ENCODE measurements around the gene MXD4.

GRCh38 chr4:2259036-2259540, 2.8 kb downstream of the MXD4 start:
- TF ChIP-seq YY1 (IDR thresholded peaks at IDR 0.05; ENCODE audit: low read depth): no peak
- TF ChIP-seq NFIC (IDR thresholded peaks at IDR 0.05): no peak
- no peak for TF ChIP-seq RAD21 (IDR thresholded peaks at IDR 0.05; ENCODE audit: low read depth)
- no peak for TF ChIP-seq EP300 (IDR thresholded peaks at IDR 0.05; ENCODE audit: borderline replicate concordance)
- no peak for TF ChIP-seq USF1 (IDR thresholded peaks at IDR 0.05)
- no peak for TF ChIP-seq MAX (IDR thresholded peaks at IDR 0.05)
- no peak for TF ChIP-seq REST (IDR thresholded peaks at IDR 0.05; ENCODE audit: low read depth)

Data from Ishikawa (cell line).